HG02884 (cell line): Measurements from ENCODE around the gene PIEZO1.

Experiments used
- ATAC-seq: cut with Tn5 transposase; IDR thresholded peaks from one replicate; pipeline ENCODE4 v1.9.1; 2021; ENCODE audit warnings: mild to moderate bottlenecking, moderate library complexity; ENCODE audit not compliant: unreplicated experiment

The PIEZO1 gene

GRCh38 chr16:88754912-88755744, 29.9 kb downstream of the PIEZO1 start:
- no peak for ATAC-seq

GRCh38 chr16:88754109-88754911, 30.7 kb downstream of the PIEZO1 start:
- ATAC-seq, result no peak

- no peak for ATAC-seq
Observed at GRCh38 chr16:88753602-88754001, 31.4 kb downstream of the PIEZO1 start.

- no peak for ATAC-seq
Observed at GRCh38 chr16:88753191-88753590, 31.8 kb downstream of the PIEZO1 start.

GRCh38 chr16:88752386-88753002, 32.5 kb downstream of the PIEZO1 start:
- ATAC-seq, result no peak

- ATAC-seq, result no peak
Observed at GRCh38 chr16:88750854-88751253, 34.2 kb downstream of the PIEZO1 start.

- no peak for ATAC-seq
Observed at GRCh38 chr16:88749358-88749757, 35.7 kb downstream of the PIEZO1 start.

- no peak for ATAC-seq
Observed at GRCh38 chr16:88748364-88748763, 36.7 kb downstream of the PIEZO1 start.

- ATAC-seq, result no peak
Observed at GRCh38 chr16:88747588-88748301, 37.3 kb downstream of the PIEZO1 start.

GRCh38 chr16:88746506-88746905, 38.5 kb downstream of the PIEZO1 start:
- ATAC-seq, result no peak

- no peak for ATAC-seq
Observed at GRCh38 chr16:88744577-88745521, 40.2 kb downstream of the PIEZO1 start.

- no peak for ATAC-seq
Observed at GRCh38 chr16:88743693-88744576, 41.1 kb downstream of the PIEZO1 start.

- no peak for ATAC-seq
Observed at GRCh38 chr16:88742896-88743605, 42.0 kb downstream of the PIEZO1 start.

- ATAC-seq, result no peak
Observed at GRCh38 chr16:88741368-88741767, 43.7 kb downstream of the PIEZO1 start.

GRCh38 chr16:88740727-88741055, 44.3 kb downstream of the PIEZO1 start:
- no peak for ATAC-seq

GRCh38 chr16:88739977-88740726, 44.9 kb downstream of the PIEZO1 start:
- no peak for ATAC-seq

- ATAC-seq, result no peak
Observed at GRCh38 chr16:88739139-88739976, 45.7 kb downstream of the PIEZO1 start.
